Hepatocyte (in vitro differentiated cells): ENCODE results near the gene DENND4A. TPM values are rescaled to one million over a fixed set of nuclear protein-coding genes. Genes with fewer than 3 reads are reported as not detected.
"Not testable (repeated sequence)": the region's sequence is repeated elsewhere in the genome, so short reads cannot be mapped to it uniquely, and the experiment has no call there.

Experiments used
- DNase-seq: peaks from one replicate; pipeline ENCODE4 v3.0.0-alpha.2; 2016; ENCODE audit warnings: low spot score
- H2AFZ ChIP-seq: fragments of 200-600 bp; sonication (generic); 2 replicates; pipeline ENCODE4 v1.6.0; 2016; ENCODE audit warnings: antibody characterized with exemption, mild to moderate bottlenecking
- H3K27ac ChIP-seq: fragments of 200-600 bp; sonication (generic); 2 replicates; pipeline ENCODE4 v1.5.1; 2016; ENCODE audit warnings: mild to moderate bottlenecking
- H3K27me3 ChIP-seq: fragments of 200-600 bp; sonication (generic); 2 replicates; pipeline ENCODE4 v1.6.1; 2016
- H3K36me3 ChIP-seq: fragments of 200-600 bp; sonication (generic); replicated peaks from 2 replicates; pipeline ENCODE4 v1.5.1; 2016; ENCODE audit warnings: low read depth; ENCODE audit not compliant: insufficient read depth
- H3K4me1 ChIP-seq: fragments of 200-600 bp; sonication (generic); 2 replicates; pipeline ENCODE4 v1.5.1; 2016; ENCODE audit warnings: mild to moderate bottlenecking, moderate library complexity; ENCODE audit not compliant: insufficient read depth
- H3K4me2 ChIP-seq: fragments of 200-600 bp; sonication (generic); 2 replicates; pipeline ENCODE4 v1.6.0; 2016
- H3K4me3 ChIP-seq: fragments of 200-600 bp; sonication (generic); 2 replicates; pipeline ENCODE4 v1.5.1; 2016; ENCODE audit warnings: mild to moderate bottlenecking
- H3K79me2 ChIP-seq: fragments of 200-600 bp; sonication (generic); 2 replicates; pipeline ENCODE4 v1.6.0; 2017; ENCODE audit warnings: mild to moderate bottlenecking
- H3K9me2 ChIP-seq: fragments of 200-600 bp; sonication (generic); replicated peaks from 2 replicates; pipeline ENCODE4 v1.6.0; 2017; ENCODE audit warnings: mild to moderate bottlenecking; ENCODE audit not compliant: insufficient read depth
- H3K9me3 ChIP-seq: fragments of 200-600 bp; sonication (generic); 2 replicates; pipeline ENCODE4 v1.5.1; 2016; ENCODE audit warnings: low read depth, mild to moderate bottlenecking
- H4K20me1 ChIP-seq: fragments of 200-600 bp; sonication (generic); 2 replicates; pipeline ENCODE4 v1.6.0; 2016; ENCODE audit warnings: mild to moderate bottlenecking; ENCODE audit not compliant: insufficient read depth, poor library complexity, severe bottlenecking
- EZH2 ChIP-seq: fragments of 200-600 bp; sonication (generic); IDR thresholded peaks from 2 replicates; pipeline ENCODE4 v1.6.1; 2016; ENCODE audit warnings: antibody characterized with exemption, mild to moderate bottlenecking, borderline replicate concordance
- EZH2phosphoT487 ChIP-seq: fragments of 200-600 bp; sonication (generic); IDR thresholded peaks from one replicate; pipeline ENCODE4 v1.6.1; 2018; ENCODE audit warnings: antibody characterized with exemption, mild to moderate bottlenecking, low read depth, moderate library complexity; ENCODE audit not compliant: unreplicated experiment, severe bottlenecking
- WGBS: methylation state at CpG from one replicate; pipeline ENCODE4 v1.1.6; 2016; ENCODE audit warnings: low lambda C conversion rate; ENCODE audit errors: missing lambda C conversion rate; 5-methylcytosine and 5-hydroxymethylcytosine counted together
- polyA plus RNA-seq: library from polyadenylated mRNA; unstranded; fragments of >200 nt; fragmentation: Nextera tagmentation; extraction: Ambion mirVana; gene quantifications from 2 replicates; pipeline ENCODE4 v1.2.1, GENCODE V29; 2016
- total RNA-seq: library from RNA; depleted of rRNA; stranded (reverse); fragments of >200 nt; gene quantifications from 2 replicates; pipeline ENCODE4 v1.2.3, GENCODE V29; 2014
- TF ChIP-seq, protein P1 (sequence below): fragments of 200-600 bp; sonication (generic); IDR thresholded peaks from 2 replicates; pipeline ENCODE4 v1.5.1; 2016; ENCODE audit warnings: antibody characterized with exemption, mild to moderate bottlenecking; ENCODE audit not compliant: poor library complexity

Gene DENND4A
- total and polyA plus RNA-seq, 2 experiments from 2014 or later = 3.2 to 20.7 TPM

DNA sequence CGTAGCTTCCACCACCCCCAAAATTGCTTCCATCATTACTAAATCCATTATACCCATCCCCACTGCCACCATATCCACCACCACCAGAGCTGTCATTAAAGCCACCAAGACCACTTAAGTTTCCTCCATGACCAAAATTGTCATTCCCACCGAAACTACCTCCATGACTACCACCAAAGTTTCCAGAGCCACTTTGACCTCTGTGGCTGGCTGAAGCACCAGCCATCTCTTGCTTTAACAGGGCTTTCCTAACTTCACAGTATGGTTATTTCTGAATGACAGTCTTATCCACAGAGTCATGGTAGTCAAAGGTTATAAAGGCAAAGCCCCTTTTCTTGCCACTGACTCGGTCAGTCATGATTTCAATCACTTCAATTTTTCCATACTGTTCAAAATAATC, 24.3 kb upstream of the DENND4A start:
- Histone ChIP-seq H4K20me1 (no peaks in the 10 kb centered on the region), H3K36me3 (no peaks in the 10 kb centered on the region), H3K27ac (no peak overlapping the region), H3K4me1 (peaks cover 3% of the 10 kb centered on the region), H3K4me2 (no peak overlapping the region), H3K9me3 (no peaks in the 10 kb centered on the region), H2AFZ (no peak overlapping the region), H3K4me3 (no peak overlapping the region), H3K27me3 (no peaks in the 10 kb centered on the region), H3K79me2 (no peaks in the 10 kb centered on the region), H3K9me2 (no peaks in the 10 kb centered on the region)
- no peak for TF ChIP-seq EZH2phosphoT487
- TF ChIP-seq, protein P1, sequence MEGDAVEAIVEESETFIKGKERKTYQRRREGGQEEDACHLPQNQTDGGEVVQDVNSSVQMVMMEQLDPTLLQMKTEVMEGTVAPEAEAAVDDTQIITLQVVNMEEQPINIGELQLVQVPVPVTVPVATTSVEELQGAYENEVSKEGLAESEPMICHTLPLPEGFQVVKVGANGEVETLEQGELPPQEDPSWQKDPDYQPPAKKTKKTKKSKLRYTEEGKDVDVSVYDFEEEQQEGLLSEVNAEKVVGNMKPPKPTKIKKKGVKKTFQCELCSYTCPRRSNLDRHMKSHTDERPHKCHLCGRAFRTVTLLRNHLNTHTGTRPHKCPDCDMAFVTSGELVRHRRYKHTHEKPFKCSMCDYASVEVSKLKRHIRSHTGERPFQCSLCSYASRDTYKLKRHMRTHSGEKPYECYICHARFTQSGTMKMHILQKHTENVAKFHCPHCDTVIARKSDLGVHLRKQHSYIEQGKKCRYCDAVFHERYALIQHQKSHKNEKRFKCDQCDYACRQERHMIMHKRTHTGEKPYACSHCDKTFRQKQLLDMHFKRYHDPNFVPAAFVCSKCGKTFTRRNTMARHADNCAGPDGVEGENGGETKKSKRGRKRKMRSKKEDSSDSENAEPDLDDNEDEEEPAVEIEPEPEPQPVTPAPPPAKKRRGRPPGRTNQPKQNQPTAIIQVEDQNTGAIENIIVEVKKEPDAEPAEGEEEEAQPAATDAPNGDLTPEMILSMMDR = no peak
- TF ChIP-seq EZH2 = no peak
- no peak for DNase-seq
- WGBS = 96% methylated on average over 3 of the region's 3 CpGs

DNA sequence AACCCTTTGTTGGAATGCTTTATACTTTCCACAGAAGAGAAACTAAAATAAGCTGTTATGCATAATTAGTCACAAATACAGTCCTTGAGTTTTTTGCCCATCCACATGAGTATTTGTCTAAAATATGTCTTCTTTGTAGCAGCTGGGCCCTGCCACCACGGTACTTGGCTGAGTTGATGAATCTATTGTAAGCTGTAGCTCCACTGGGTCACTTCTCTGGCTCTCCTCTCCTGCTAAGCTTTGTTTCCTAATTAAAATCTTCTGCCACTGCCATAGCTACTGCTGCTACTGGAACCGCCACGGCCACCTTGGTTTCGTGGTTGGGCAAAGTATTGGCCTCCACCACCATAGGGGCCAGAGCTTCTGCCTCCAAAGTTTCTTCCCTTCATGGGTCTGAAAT, 23.9 kb upstream of the DENND4A start:
- H3K4me2 ChIP-seq, H3K9me2 ChIP-seq, H3K27ac ChIP-seq, H3K4me3 ChIP-seq, H3K79me2 ChIP-seq, H3K4me1 ChIP-seq, H3K36me3 ChIP-seq, H3K9me3 ChIP-seq, DNase-seq, H3K27me3 ChIP-seq, H2AFZ ChIP-seq, H4K20me1 ChIP-seq: not testable (repeated sequence)
- 69% methylated on average over 4 of the region's 4 CpGs for WGBS

DNA sequence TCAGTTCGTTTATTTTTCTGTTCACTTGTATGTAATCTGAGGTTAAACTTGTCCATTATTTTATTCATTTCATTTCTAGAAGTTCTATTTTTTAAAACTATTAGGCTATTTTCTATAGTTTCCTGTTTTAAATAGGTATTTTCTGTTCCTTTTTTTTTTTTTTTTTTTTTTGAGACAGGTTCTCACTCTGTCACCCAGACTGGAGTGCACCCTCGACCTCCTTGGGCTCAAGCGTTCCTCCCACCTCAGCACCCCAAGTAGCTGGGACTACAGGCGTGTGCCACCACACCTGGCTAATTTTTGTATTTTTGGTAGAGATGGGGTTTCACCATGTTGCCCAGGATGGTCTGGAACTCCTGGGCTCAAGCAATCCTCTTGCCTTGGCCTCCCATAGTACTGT, 22.2 kb upstream of the DENND4A start:
- not testable (repeated sequence) for H3K4me1 ChIP-seq, H3K27me3 ChIP-seq, H3K36me3 ChIP-seq, H3K4me3 ChIP-seq, H3K27ac ChIP-seq, H3K79me2 ChIP-seq, H3K9me3 ChIP-seq, H3K9me2 ChIP-seq, H3K4me2 ChIP-seq, H4K20me1 ChIP-seq, DNase-seq, H2AFZ ChIP-seq
- 72% methylated on average over 4 of the region's 4 CpGs for WGBS

DNA sequence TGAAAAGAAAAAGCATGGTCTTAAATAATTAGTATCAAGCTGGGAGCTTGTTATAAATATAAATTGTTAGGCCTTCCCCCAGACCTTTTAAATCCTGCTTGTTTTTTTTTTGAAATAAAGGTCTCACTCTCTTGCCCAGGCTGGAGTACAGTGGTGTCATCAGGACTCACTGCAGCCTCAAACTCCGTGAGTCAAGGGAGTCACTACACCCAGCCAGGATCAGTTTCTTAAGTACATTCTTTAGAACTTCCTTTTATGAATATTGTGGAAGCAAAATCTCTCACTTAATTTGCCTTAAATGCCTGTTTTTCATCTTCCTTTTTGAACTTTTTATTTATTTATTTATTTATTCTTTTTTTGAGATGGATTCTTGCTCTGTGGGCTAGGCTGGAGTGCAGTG, 20.8 kb upstream of the DENND4A start:
- H3K4me1 ChIP-seq = no peaks in the 10 kb centered on the region
- WGBS = 90% methylated on average over 1 of the region's 1 CpG
- H3K4me3 ChIP-seq = no peak overlapping the region
- H3K4me2 ChIP-seq = no peak overlapping the region
- H3K9me3 ChIP-seq = no peaks in the 10 kb centered on the region
- H3K9me2 ChIP-seq = no peaks in the 10 kb centered on the region
- H3K36me3 ChIP-seq = no peaks in the 10 kb centered on the region
- H4K20me1 ChIP-seq = no peaks in the 10 kb centered on the region
- no peak overlapping the region for H2AFZ ChIP-seq
- no peaks in the 10 kb centered on the region for H3K27me3 ChIP-seq
- no peak for DNase-seq
- no peak overlapping the region for H3K27ac ChIP-seq
- no peaks in the 10 kb centered on the region for H3K79me2 ChIP-seq
- TF ChIP-seq, protein P1 = no peak
- no peak for TF ChIP-seq EZH2
- no peak for TF ChIP-seq EZH2phosphoT487

DNA sequence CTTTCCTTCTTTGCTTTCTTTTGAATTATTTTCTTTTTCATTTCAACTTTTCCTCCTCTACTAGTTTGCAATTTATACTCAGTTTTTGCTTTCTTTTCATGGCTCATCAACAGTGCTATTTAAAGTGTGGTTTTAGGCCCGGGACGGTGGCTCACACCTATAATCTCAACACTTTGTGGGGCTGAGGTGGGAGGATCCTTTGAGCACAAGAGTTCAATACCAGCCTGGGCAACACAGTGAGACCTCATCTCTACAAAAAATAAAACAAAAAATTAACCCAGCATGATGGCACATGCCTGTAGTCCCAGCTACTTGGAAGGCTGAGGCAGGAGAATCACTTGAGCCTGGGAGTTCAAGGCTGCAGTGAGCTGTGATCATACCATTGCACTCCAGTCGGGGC, 20.4 kb upstream of the DENND4A start:
- Histone ChIP-seq H3K36me3 (no peaks in the 10 kb centered on the region), H3K9me2 (no peaks in the 10 kb centered on the region), H3K27me3 (no peaks in the 10 kb centered on the region), H3K4me2 (no peak overlapping the region), H3K79me2 (no peaks in the 10 kb centered on the region), H4K20me1 (no peaks in the 10 kb centered on the region), H3K4me1 (no peaks in the 10 kb centered on the region), H3K9me3 (no peaks in the 10 kb centered on the region), H3K27ac (no peak overlapping the region), H2AFZ (no peak overlapping the region), H3K4me3 (no peak overlapping the region)
- TF ChIP-seq, protein P1 = no peak
- no peak for TF ChIP-seq EZH2phosphoT487
- WGBS = 60% methylated on average over 3 of the region's 3 CpGs
- no peak for DNase-seq
